H1 (cell line): Measurements from ENCODE around the gene C12orf56. TPM values are rescaled to one million over a fixed set of nuclear protein-coding genes. Genes with fewer than 3 reads are reported as not detected.

ENCODE experiments used
- CTCF ChIA-PET: fragments of 300-600 bp; sonication (Branson Sonifier 250); formaldehyde crosslinking; loops from one replicate; lab custom pipeline; 2021; ENCODE audit not compliant: partially characterized antibody; lab: Charles Lee
- POLR2A ChIA-PET: fragments of 300-600 bp; sonication (Branson Sonifier 250); formaldehyde crosslinking; loops from one replicate; lab custom pipeline; 2021; ENCODE audit warnings: inconsistent platforms; ENCODE audit not compliant: partially characterized antibody; lab: Charles Lee
- DNase-seq, 2 experiments: peaks; one replicate each; pipeline versions ENCODE4 v3.0.0 to v3.0.0-alpha.2; 2010 to 2022; ENCODE audit warnings: low spot score in 2 of 2, low read depth in 1 of 2, mixed read lengths in 1 of 2
- FAIRE-seq: peaks from 2 replicates; lab custom pipeline; 2011; peaks lifted over from hg19 to GRCh38; lab: Jason Lieb, UNC
- H2AFZ ChIP-seq: 2 replicates; pipeline ENCODE4 v1.8.1; 2012; ENCODE audit warnings: low read length, inconsistent platforms
- H2AK5ac ChIP-seq: 2 replicates; pipeline ENCODE4 v1.6.1; 2013; ENCODE audit warnings: low read depth, low read length
- H2BK120ac ChIP-seq: replicated peaks from 2 replicates; pipeline ENCODE3; 2013; ENCODE audit warnings: low read depth, low read length, inconsistent platforms
- H2BK12ac ChIP-seq: 2 replicates; pipeline ENCODE4 v1.6.1; 2013; ENCODE audit warnings: low read depth, low read length
- H2BK15ac ChIP-seq: 2 replicates; pipeline ENCODE4 v1.6.1; 2013; ENCODE audit warnings: low read length
- H2BK20ac ChIP-seq: 2 replicates; pipeline ENCODE4 v1.6.1; 2013; ENCODE audit warnings: low read length
- H2BK5ac ChIP-seq: 2 replicates; pipeline ENCODE4 v1.6.1; 2013; ENCODE audit warnings: low read depth, low read length
- H3K14ac ChIP-seq: 2 replicates; pipeline ENCODE4 v1.6.1; 2013; ENCODE audit warnings: inconsistent platforms; ENCODE audit not compliant: insufficient read length
- H3K18ac ChIP-seq: 2 replicates; pipeline ENCODE4 v1.6.1; 2013; ENCODE audit warnings: low read length; ENCODE audit errors: extremely low read depth
- H3K23ac ChIP-seq: 2 replicates; pipeline ENCODE4 v1.6.1; 2013; ENCODE audit warnings: inconsistent platforms; ENCODE audit not compliant: insufficient read length
- H3K23me2 ChIP-seq: 2 replicates; pipeline ENCODE4 v1.6.1; 2013; ENCODE audit warnings: low read depth, low read length
- H3K27ac ChIP-seq: 2 replicates; pipeline ENCODE4 v1.6.1; 2011; ENCODE audit warnings: low read depth, low read length, inconsistent platforms
- H3K27me3 ChIP-seq, 4 experiments: replicated peaks in 1 of 4; 1 replicate in 1 of 4; 2 replicates in 3 of 4; pipeline versions ENCODE4 v1.6.1 to v1.8.1; 2011 to 2013; ENCODE audit warnings: low read length in 3 of 4, mild to moderate bottlenecking in 3 of 4, inconsistent platforms in 2 of 4, mixed read lengths in 2 of 4, moderate library complexity in 1 of 4; ENCODE audit not compliant: control insufficient read depth in 3 of 4, insufficient read depth in 3 of 4; ENCODE audit errors: extremely low read depth in 1 of 4
- H3K36me3 ChIP-seq, 4 experiments: 2 replicates each; pipeline versions ENCODE4 v1.6.1 to v1.8.1; 2011 to 2013; ENCODE audit warnings: mild to moderate bottlenecking in 4 of 4, low read length in 3 of 4, moderate library complexity in 2 of 4, control low read depth in 1 of 4, inconsistent platforms in 1 of 4; ENCODE audit not compliant: insufficient read depth in 4 of 4, control insufficient read depth in 2 of 4
- H3K4ac ChIP-seq: replicated peaks from 2 replicates; pipeline ENCODE3; 2013; ENCODE audit warnings: low read length, low read depth, mixed read lengths, inconsistent platforms; ENCODE audit not compliant: insufficient read length
- H3K4me1 ChIP-seq, 4 experiments: replicated peaks in 1 of 4; 1 replicate in 1 of 4; 2 replicates in 3 of 4; pipeline versions ENCODE4 v1.6.1 to v1.8.1; 2011 to 2013; ENCODE audit warnings: low read length in 3 of 4, inconsistent platforms in 2 of 4, mixed read lengths in 1 of 4; ENCODE audit not compliant: insufficient read depth in 4 of 4, control insufficient read depth in 3 of 4
- H3K4me2 ChIP-seq, 2 experiments: 2 replicates each; pipeline versions ENCODE4 v1.6.1 to v1.8.1; 2011 to 2013; ENCODE audit warnings: low read depth in 2 of 2, low read length in 2 of 2, control low read depth in 1 of 2, inconsistent platforms in 1 of 2, mild to moderate bottlenecking in 1 of 2; ENCODE audit not compliant: insufficient read depth in 1 of 2
- H3K4me3 ChIP-seq, 4 experiments: fragments of 200-600, 300-600 bp in 1 of 4; sonication (generic), shearing (Covaris generic), sonication (Bioruptor Twin) in 1 of 4; 2 replicates each; pipeline versions ENCODE4 v1.5.1 to v1.8.1; 2011 to 2016; ENCODE audit warnings: low read length in 4 of 4, low read depth in 3 of 4, control low read depth in 2 of 4, inconsistent platforms in 2 of 4, mild to moderate bottlenecking in 2 of 4, mixed read lengths in 1 of 4, moderate library complexity in 1 of 4; ENCODE audit not compliant: insufficient read depth in 2 of 4; ENCODE audit errors: extremely low read depth in 1 of 4
- H3K56ac ChIP-seq: replicated peaks from 2 replicates; pipeline ENCODE3; 2013; ENCODE audit warnings: low read depth, mild to moderate bottlenecking, mixed read lengths, low read length, inconsistent platforms; ENCODE audit not compliant: insufficient read length
- H3K79me1 ChIP-seq: 2 replicates; pipeline ENCODE4 v1.6.1; 2013; ENCODE audit warnings: low read depth, low read length, control low read depth
- H3K79me2 ChIP-seq, 2 experiments: 2 replicates each; pipeline versions ENCODE4 v1.6.1 to v1.8.1; 2012 to 2013; ENCODE audit warnings: low read length in 2 of 2, mild to moderate bottlenecking in 2 of 2, inconsistent platforms in 1 of 2; ENCODE audit not compliant: insufficient read depth in 2 of 2, control insufficient read depth in 1 of 2
- H3K9ac ChIP-seq, 4 experiments: replicated peaks in 1 of 4; 1 replicate in 1 of 4; 2 replicates in 3 of 4; pipeline versions ENCODE4 v1.6.1 to v1.8.1; 2011 to 2013; ENCODE audit warnings: low read depth in 3 of 4, low read length in 3 of 4, control low read depth in 2 of 4, mild to moderate bottlenecking in 2 of 4, moderate library complexity in 2 of 4, inconsistent platforms in 1 of 4; ENCODE audit errors: extremely low read depth in 1 of 4
- H3K9me3 ChIP-seq, 2 experiments: 2 replicates each; pipeline versions ENCODE4 v1.6.1 to v1.8.1; 2012 to 2013; ENCODE audit warnings: mild to moderate bottlenecking in 2 of 2, moderate library complexity in 2 of 2, control low read depth in 1 of 2, inconsistent platforms in 1 of 2, low read depth in 1 of 2, low read length in 1 of 2, mixed read lengths in 1 of 2; ENCODE audit not compliant: insufficient read depth in 2 of 2
- H4K20me1 ChIP-seq, 2 experiments: replicated peaks in 1 of 2; 2 replicates each; pipeline versions ENCODE3 to v1.8.1; 2011 to 2013; ENCODE audit warnings: inconsistent platforms in 2 of 2, low read length in 2 of 2, mild to moderate bottlenecking in 1 of 2; ENCODE audit not compliant: insufficient read depth in 2 of 2, control insufficient read depth in 1 of 2
- H4K5ac ChIP-seq: 2 replicates; pipeline ENCODE4 v1.6.1; 2013; ENCODE audit warnings: low read length, low read depth, mixed read lengths, inconsistent platforms; ENCODE audit not compliant: insufficient read length
- H4K8ac ChIP-seq: 2 replicates; pipeline ENCODE4 v1.8.0; 2013; ENCODE audit warnings: mild to moderate bottlenecking, moderate library complexity, low read length, inconsistent platforms; ENCODE audit not compliant: insufficient read depth; ENCODE audit errors: extremely low read depth
- H4K91ac ChIP-seq: replicated peaks from 2 replicates; pipeline ENCODE3; 2013; ENCODE audit warnings: low read length, mixed read lengths, inconsistent platforms; ENCODE audit not compliant: insufficient read length
- KDM1A ChIP-seq: fragments of 200-600, 300-600 bp; sonication (generic); IDR thresholded peaks from 2 replicates; pipeline ENCODE4 v1.7.1; 2016; ENCODE audit warnings: mild to moderate bottlenecking, low read length, borderline replicate concordance
- RAD21 ChIP-seq, 2 experiments: IDR thresholded peaks in 1 of 2; conservative IDR thresholded peaks in 1 of 2; 2 replicates each; pipeline ENCODE4 v1.6.1; 2011; ENCODE audit warnings: low read depth in 2 of 2, low read length in 2 of 2, improper control_type of control experiment in 1 of 2, inconsistent platforms in 1 of 2, mild to moderate bottlenecking in 1 of 2, moderate library complexity in 1 of 2
- RXRA ChIP-seq: IDR thresholded peaks from 2 replicates; pipeline ENCODE4 v1.6.1; 2011; ENCODE audit warnings: low read depth, mild to moderate bottlenecking, low read length, moderate library complexity; ENCODE audit not compliant: insufficient read depth
- WGBS, 2 experiments: shearing (Covaris generic) in 1 of 2; methylation state at CpG; one replicate each; pipeline versions ENCODE4 v1.1.6 to v1.1.7; 2013 to 2015; ENCODE audit warnings: low lambda C conversion rate in 2 of 2, mixed read lengths in 2 of 2, inconsistent platforms in 1 of 2, low coverage in 1 of 2, missing lambda C conversion rate in 1 of 2; ENCODE audit not compliant: insufficient replicate concordance in 2 of 2, insufficient coverage in 1 of 2, insufficient read length in 1 of 2; ENCODE audit errors: extremely low coverage in 1 of 2, missing lambda C conversion rate in 1 of 2; 5-methylcytosine and 5-hydroxymethylcytosine counted together
- polyA plus RNA-seq, 7 experiments: library from polyadenylated mRNA; depleted of rRNA in 3 of 7; stranded (reverse) in 5 of 7; unstranded in 2 of 7; fragments of >200 nt in 5 of 7; fragments of 200-250 nt in 2 of 7; gene quantifications; 1 replicate in 5 of 7; 2 replicates in 1 of 7; 4 replicates in 1 of 7; pipeline versions ENCODE4 v1.2.1 to v1.2.3, GENCODE V29; 2011 to 2013; ENCODE audit warnings: missing spikeins in 2 of 7, mixed read lengths in 2 of 7
- total RNA-seq: library from RNA; stranded (reverse); fragmentation: NEBNext Ultra II Directional; extraction: Animal tissue kit (Norgen Biotek cat#: 25700); gene quantifications from 2 replicates; pipeline ENCODE4 v1.2.1, GENCODE V29; 2021
- TF ChIP-seq, protein P1 (sequence below), 3 experiments: IDR thresholded peaks; 1 replicate in 2 of 3; 2 replicates in 1 of 3; pipeline versions ENCODE4 v1.5.1 to v1.6.1; 2011; ENCODE audit warnings: low read length in 3 of 3, mild to moderate bottlenecking in 3 of 3, inconsistent platforms in 2 of 3, low read depth in 1 of 3, moderate library complexity in 1 of 3; ENCODE audit not compliant: insufficient read depth in 1 of 3; ENCODE audit errors: control extremely low read depth in 1 of 3

The C12orf56 gene
- total and polyA plus RNA-seq, 2 of the 8 experiments (the other 6 are each of a cell fraction or from before 2014, with no cell fraction given): 1.1 to 2.9 TPM

DNA sequence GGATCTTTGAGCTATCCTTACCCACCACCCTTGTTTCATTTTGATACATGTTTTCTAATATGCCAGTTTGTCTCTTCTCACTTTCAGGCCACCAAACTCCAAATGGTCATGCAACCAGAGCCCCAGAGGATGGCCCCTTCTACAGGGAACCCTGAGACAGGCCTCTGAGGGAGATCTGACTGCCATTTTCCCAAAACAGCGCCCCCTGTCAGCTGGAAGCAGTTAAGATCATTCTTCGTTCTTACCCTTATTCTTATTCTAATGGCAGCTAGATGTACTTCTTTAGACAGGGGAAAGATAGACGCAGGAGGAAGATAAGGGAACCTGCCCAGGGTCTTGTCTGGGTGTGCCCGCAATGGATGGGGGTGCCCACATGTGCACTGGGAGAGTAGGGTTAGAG, 38.4 kb downstream of the C12orf56 start:
- no peak overlapping the region for H3K4me2 ChIP-seq
- no peak overlapping the region for H4K91ac ChIP-seq
- H4K5ac ChIP-seq: no peak overlapping the region
- no peak overlapping the region for H3K18ac ChIP-seq
- H2BK5ac ChIP-seq: no peak overlapping the region
- H3K4me3 ChIP-seq: no peak overlapping the region
- peaks cover 6 to 7% of the 10 kb centered on the region in 2 experiments; a peak in 3 of 4 replicates for H3K9me3 ChIP-seq
- no peak overlapping the region for H4K8ac ChIP-seq
- H3K56ac ChIP-seq: no peak overlapping the region
- no peaks in the 10 kb centered on the region for H3K23me2 ChIP-seq
- no peak overlapping the region for H3K27ac ChIP-seq
- no peak overlapping the region for H2AK5ac ChIP-seq
- no peaks in the 10 kb centered on the region for H4K20me1 ChIP-seq
- TF ChIP-seq RXRA: no peak
- TF ChIP-seq, protein P1, sequence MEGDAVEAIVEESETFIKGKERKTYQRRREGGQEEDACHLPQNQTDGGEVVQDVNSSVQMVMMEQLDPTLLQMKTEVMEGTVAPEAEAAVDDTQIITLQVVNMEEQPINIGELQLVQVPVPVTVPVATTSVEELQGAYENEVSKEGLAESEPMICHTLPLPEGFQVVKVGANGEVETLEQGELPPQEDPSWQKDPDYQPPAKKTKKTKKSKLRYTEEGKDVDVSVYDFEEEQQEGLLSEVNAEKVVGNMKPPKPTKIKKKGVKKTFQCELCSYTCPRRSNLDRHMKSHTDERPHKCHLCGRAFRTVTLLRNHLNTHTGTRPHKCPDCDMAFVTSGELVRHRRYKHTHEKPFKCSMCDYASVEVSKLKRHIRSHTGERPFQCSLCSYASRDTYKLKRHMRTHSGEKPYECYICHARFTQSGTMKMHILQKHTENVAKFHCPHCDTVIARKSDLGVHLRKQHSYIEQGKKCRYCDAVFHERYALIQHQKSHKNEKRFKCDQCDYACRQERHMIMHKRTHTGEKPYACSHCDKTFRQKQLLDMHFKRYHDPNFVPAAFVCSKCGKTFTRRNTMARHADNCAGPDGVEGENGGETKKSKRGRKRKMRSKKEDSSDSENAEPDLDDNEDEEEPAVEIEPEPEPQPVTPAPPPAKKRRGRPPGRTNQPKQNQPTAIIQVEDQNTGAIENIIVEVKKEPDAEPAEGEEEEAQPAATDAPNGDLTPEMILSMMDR (IDR thresholded peaks at IDR 0.05; ENCODE audit: control extremely low read depth in 1 of 3, insufficient read depth in 1 of 3, low read depth in 1 of 3, low read length in 3 of 3): peak; percentile 7 to 39 (median 29); a peak in 3 of 4 replicates
- no peak for TF ChIP-seq KDM1A
- peak in 1 of 2 experiments; percentile 23; a peak in 2 of 4 replicates for TF ChIP-seq RAD21 (IDR thresholded peaks at IDR 0.05 in 1 of 2, conservative IDR thresholded peaks at IDR 0.05 in 1 of 2; ENCODE audit: low read depth in 2 of 2, low read length in 2 of 2)
- POLR2A ChIA-PET: interaction anchor here (0.7 kb wide), 1 partner anchor 47 kb away, joined by 3 read pairs; no protein-coding TSS in a partner anchor
- H3K27me3 ChIP-seq: no peaks in the 10 kb centered on the region; a peak in 1 of 7 replicates
- H3K79me1 ChIP-seq: no peaks in the 10 kb centered on the region
- CTCF ChIA-PET: interaction anchor here (0.6 to 1.4 kb wide), 5 partner anchors 9 to 153 kb away, joined by 3 to 9 read pairs (median 4); no protein-coding TSS in a partner anchor
- H3K9ac ChIP-seq: no peak overlapping the region
- H3K36me3 ChIP-seq: peaks cover 0 to 4% (median 0%) of the 10 kb centered on the region in 4 experiments; a peak in 2 of 8 replicates
- DNase-seq (peak in 1 of 2 experiments; percentile 53), FAIRE-seq (no peak)
- no peak overlapping the region for H2BK20ac ChIP-seq
- no peak overlapping the region for H3K4ac ChIP-seq
- H2BK12ac ChIP-seq: no peak overlapping the region
- no peaks in the 10 kb centered on the region for H3K4me1 ChIP-seq
- H3K79me2 ChIP-seq: no peaks in the 10 kb centered on the region
- H2BK120ac ChIP-seq: no peak overlapping the region
- WGBS, 2 experiments: 80% methylated on average over 4 of the region's 4 CpGs; no CpG with 5 or more reads in 1 of the 2 experiments
- H2AFZ ChIP-seq: no peak overlapping the region
- no peak overlapping the region for H2BK15ac ChIP-seq
- no peak overlapping the region for H3K14ac ChIP-seq
- H3K23ac ChIP-seq: no peak overlapping the region
